DND-41 (cell line): Measurements from ENCODE around the gene MICAL2.

Experiments
- CTCF ChIP-seq: IDR thresholded peaks from 2 replicates; pipeline ENCODE4 v1.5.1; 2012; ENCODE audit warnings: borderline replicate concordance, low read length, moderate library complexity, mild to moderate bottlenecking; ENCODE audit not compliant: poor library complexity, severe bottlenecking; ENCODE audit errors: extremely low read depth
- EZH2 ChIP-seq: IDR thresholded peaks from 3 replicates; pipeline ENCODE4 v1.6.1; 2012; ENCODE audit warnings: borderline replicate concordance, low read depth, mild to moderate bottlenecking, moderate library complexity, low read length, inconsistent platforms; ENCODE audit not compliant: severe bottlenecking

GRCh38 chr11:12280199-12280837 lies 169.9 kb downstream of the MICAL2 start:
- no peak for TF ChIP-seq CTCF
- no peak for TF ChIP-seq EZH2
